K562 (cell line): ENCODE data around the gene LCA5. TPM values are rescaled to one million over a fixed set of nuclear protein-coding genes. Genes with fewer than 3 reads are reported as not detected.

Experiments
- ATF6 ChIP-seq: sonication (generic); formaldehyde crosslinking; IDR thresholded peaks from 2 replicates; pipeline ENCODE4 v1.4.0; 2020; ENCODE audit warnings: mild to moderate bottlenecking, missing genetic modification reagents
- CAMTA2 ChIP-seq: fragments of 250-450 bp; sonication (Bioruptor Pico); conservative IDR thresholded peaks from 2 replicates; pipeline ENCODE4 v1.5.1; 2022
- DPF2 ChIP-seq: fragments of 450-650 bp; IDR thresholded peaks from 2 replicates; pipeline ENCODE4 v1.6.1; 2016
- EHMT2 ChIP-seq: fragments of 450-650 bp; IDR thresholded peaks from 2 replicates; pipeline ENCODE4 v1.6.1; 2018; ENCODE audit warnings: antibody characterized with exemption
- FOXK1 ChIP-seq: sonication (generic); formaldehyde crosslinking; IDR thresholded peaks from 2 replicates; pipeline ENCODE4 v1.8.0; 2022; ENCODE audit warnings: missing genetic modification reagents, mild to moderate bottlenecking, borderline replicate concordance
- MAZ ChIP-seq, 2 experiments: fragments of 450-650 bp in 1 of 2; sonication (generic) in 1 of 2; formaldehyde crosslinking; IDR thresholded peaks in 1 of 2; conservative IDR thresholded peaks in 1 of 2; 2 replicates each; pipeline versions ENCODE4 v1.4.0 to v1.5.0; 2020; ENCODE audit warnings: mild to moderate bottlenecking in 1 of 2, missing genetic modification reagents in 1 of 2
- POLR3A ChIP-seq: IDR thresholded peaks from 2 replicates; pipeline ENCODE4 v1.6.1; 2011; ENCODE audit warnings: borderline replicate concordance, mild to moderate bottlenecking, moderate library complexity; ENCODE audit not compliant: insufficient read length, insufficient read depth; ENCODE audit errors: extremely low read depth
- RERE ChIP-seq: sonication (generic); formaldehyde crosslinking; IDR thresholded peaks from 2 replicates; pipeline ENCODE4 v1.8.0; 2023; ENCODE audit warnings: missing genetic modification reagents, mild to moderate bottlenecking, borderline replicate concordance
- TRIM28 ChIP-seq: fragments of 450-650 bp; IDR thresholded peaks from 2 replicates; pipeline ENCODE4 v1.6.1; 2017
- ZNF280A ChIP-seq: fragments of 450-650 bp; IDR thresholded peaks from 2 replicates; pipeline ENCODE4 v1.6.1; 2018; ENCODE audit warnings: mild to moderate bottlenecking, low read depth; ENCODE audit not compliant: partially characterized antibody
- polyA plus RNA-seq, 8 experiments: library from polyadenylated mRNA; depleted of rRNA in 4 of 8; stranded (reverse) in 5 of 8; unstranded in 3 of 8; fragments of >200 nt; fragmentation: Nextera tagmentation in 2 of 8; fragmentation: Illumina TruSeq in 1 of 8; extraction: Ambion mirVana in 2 of 8; extraction: Trizol in 1 of 8; gene quantifications; 2 replicates each; pipeline versions ENCODE4 v1.2.1 to v1.2.3, GENCODE V29; 2011 to 2014; ENCODE audit warnings: inconsistent platforms in 1 of 8, missing spikeins in 1 of 8
- total RNA-seq, 7 experiments: library from RNA; depleted of rRNA in 6 of 7; stranded (reverse); fragments of >200 nt in 6 of 7; fragmentation: Illumina TruSeq in 2 of 7; extraction: Trizol in 2 of 7; gene quantifications; 2 replicates each; pipeline versions ENCODE4 v1.2.1 to v1.2.3, GENCODE V29; 2011 to 2021; ENCODE audit warnings: low replicate concordance in 1 of 7
- TF ChIP-seq, protein P1 (sequence below): fragments of 250-450 bp; sonication (Bioruptor Pico); IDR thresholded peaks from 2 replicates; pipeline ENCODE4 v1.4.0; 2020; ENCODE audit warnings: mild to moderate bottlenecking, moderate library complexity
- TF ChIP-seq, protein P2 (sequence below): fragments of 250-450 bp; sonication (Bioruptor Pico); IDR thresholded peaks from 2 replicates; pipeline ENCODE4 v1.5.0; 2020; ENCODE audit warnings: mild to moderate bottlenecking

The LCA5 gene
- total and polyA plus RNA-seq, 9 of the 15 experiments (the other 6 are each of a cell fraction or from before 2014, with no cell fraction given) = 1.0 to 3.4 (median 1.8) TPM

GRCh38 chr6:79525272-79526100, 11.7 kb downstream of the LCA5 start (continued):
- no peak for TF ChIP-seq ZNF280A
- TF ChIP-seq RERE (CRISPR knock-in tag) = no peak
- peak in 1 of 2 experiments; percentile 45; a peak in 1 of 4 replicates for TF ChIP-seq MAZ (CRISPR knock-in tag; conservative IDR thresholded peaks at IDR 0.05 in 1 of 2, IDR thresholded peaks at IDR 0.05 in 1 of 2)
- TF ChIP-seq, protein P1, sequence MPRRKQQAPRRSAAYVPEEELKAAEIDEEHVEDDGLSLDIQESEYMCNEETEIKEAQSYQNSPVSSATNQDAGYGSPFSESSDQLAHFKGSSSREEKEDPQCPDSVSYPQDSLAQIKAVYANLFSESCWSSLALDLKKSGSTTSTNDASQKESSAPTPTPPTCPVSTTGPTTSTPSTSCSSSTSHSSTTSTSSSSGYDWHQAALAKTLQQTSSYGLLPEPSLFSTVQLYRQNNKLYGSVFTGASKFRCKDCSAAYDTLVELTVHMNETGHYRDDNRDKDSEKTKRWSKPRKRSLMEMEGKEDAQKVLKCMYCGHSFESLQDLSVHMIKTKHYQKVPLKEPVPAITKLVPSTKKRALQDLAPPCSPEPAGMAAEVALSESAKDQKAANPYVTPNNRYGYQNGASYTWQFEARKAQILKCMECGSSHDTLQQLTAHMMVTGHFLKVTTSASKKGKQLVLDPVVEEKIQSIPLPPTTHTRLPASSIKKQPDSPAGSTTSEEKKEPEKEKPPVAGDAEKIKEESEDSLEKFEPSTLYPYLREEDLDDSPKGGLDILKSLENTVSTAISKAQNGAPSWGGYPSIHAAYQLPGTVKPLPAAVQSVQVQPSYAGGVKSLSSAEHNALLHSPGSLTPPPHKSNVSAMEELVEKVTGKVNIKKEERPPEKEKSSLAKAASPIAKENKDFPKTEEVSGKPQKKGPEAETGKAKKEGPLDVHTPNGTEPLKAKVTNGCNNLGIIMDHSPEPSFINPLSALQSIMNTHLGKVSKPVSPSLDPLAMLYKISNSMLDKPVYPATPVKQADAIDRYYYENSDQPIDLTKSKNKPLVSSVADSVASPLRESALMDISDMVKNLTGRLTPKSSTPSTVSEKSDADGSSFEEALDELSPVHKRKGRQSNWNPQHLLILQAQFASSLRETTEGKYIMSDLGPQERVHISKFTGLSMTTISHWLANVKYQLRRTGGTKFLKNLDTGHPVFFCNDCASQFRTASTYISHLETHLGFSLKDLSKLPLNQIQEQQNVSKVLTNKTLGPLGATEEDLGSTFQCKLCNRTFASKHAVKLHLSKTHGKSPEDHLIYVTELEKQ (CRISPR knock-in tag) = no peak
- TF ChIP-seq, protein P2, sequence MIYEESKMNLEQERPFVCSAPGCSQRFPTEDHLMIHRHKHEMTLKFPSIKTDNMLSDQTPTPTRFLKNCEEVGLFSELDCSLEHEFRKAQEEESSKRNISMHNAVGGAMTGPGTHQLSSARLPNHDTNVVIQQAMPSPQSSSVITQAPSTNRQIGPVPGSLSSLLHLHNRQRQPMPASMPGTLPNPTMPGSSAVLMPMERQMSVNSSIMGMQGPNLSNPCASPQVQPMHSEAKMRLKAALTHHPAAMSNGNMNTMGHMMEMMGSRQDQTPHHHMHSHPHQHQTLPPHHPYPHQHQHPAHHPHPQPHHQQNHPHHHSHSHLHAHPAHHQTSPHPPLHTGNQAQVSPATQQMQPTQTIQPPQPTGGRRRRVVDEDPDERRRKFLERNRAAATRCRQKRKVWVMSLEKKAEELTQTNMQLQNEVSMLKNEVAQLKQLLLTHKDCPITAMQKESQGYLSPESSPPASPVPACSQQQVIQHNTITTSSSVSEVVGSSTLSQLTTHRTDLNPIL (CRISPR knock-in tag) = no peak
- no peak for TF ChIP-seq TRIM28
- no peak for TF ChIP-seq ATF6
- TF ChIP-seq CAMTA2 (CRISPR knock-in tag) = no peak
- TF ChIP-seq EHMT2 = no peak
- TF ChIP-seq FOXK1 (CRISPR knock-in tag) = no peak
- TF ChIP-seq DPF2 = peak; percentile 87
- no peak for TF ChIP-seq POLR3A
